ENCODE measurements around the gene LIF. TPM values are rescaled to one million over a fixed set of nuclear protein-coding genes. Genes with fewer than 3 reads are reported as not detected.

Gene LIF
- polyA plus RNA-seq (2011; rRNA removed) (54.5 and 64.7 TPM in 2 replicates), polyA plus RNA-seq (2017; fragmentation: RNase III; extraction: RNeasy Plus Mini Kit Qiagen cat#74134 plus additional on column Dnase treatment) (40.7 to 49.3 TPM (median 44.3 TPM) in 3 replicates), polyA minus RNA-seq (2011; rRNA and poly(A)+ RNA removed) (62.7 and 126 TPM in 2 replicates)
- polyA plus RNA-seq (2012; cell fraction: cytosol; rRNA removed): 53.0 and 70.6 TPM in 2 replicates
- 279 and 384 TPM in 2 replicates for polyA plus RNA-seq (2012; cell fraction: nucleus; rRNA removed)

- ChIA-PET CTCF (interaction anchor here (1.0 to 1.4 kb wide), 2 partner anchors 9 to 12 kb away, joined by 3 read pairs; no protein-coding TSS in a partner anchor), POLR2A (interaction anchor here (0.6 kb wide), 1 partner anchor 41 kb away, joined by 3 read pairs; no protein-coding TSS in a partner anchor)
- H3K4me3 ChIP-seq: no peak within 1 kb of the TSS
- FAIRE-seq (no peak), ATAC-seq (no peak), DNase-seq (ENCODE audit: low read depth in 1 of 2, low spot score in 1 of 2) (no peak)
- peak within 1 kb of the TSS; percentile 99 to 100 for H3K27ac ChIP-seq
- WGBS (ENCODE audit: missing lambda C conversion rate): 90% methylated on average over 41 of the region's 64 CpGs
- no peaks in the 10 kb centered on the region for H3K9me3 ChIP-seq
- TF ChIP-seq JUNB (IDR thresholded peaks at IDR 0.05) (no peak), POLR2AphosphoS2 (conservative IDR thresholded peaks at IDR 0.05; ENCODE audit: low read length) (0 out of 2 replicates have a peak, but pooled peaks have one; percentile 36)
- TF ChIP-seq, protein P1, sequence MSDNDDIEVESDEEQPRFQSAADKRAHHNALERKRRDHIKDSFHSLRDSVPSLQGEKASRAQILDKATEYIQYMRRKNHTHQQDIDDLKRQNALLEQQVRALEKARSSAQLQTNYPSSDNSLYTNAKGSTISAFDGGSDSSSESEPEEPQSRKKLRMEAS (IDR thresholded peaks at IDR 0.05): 0 out of 2 replicates have a peak, but pooled peaks have one; percentile 10
- peak within 1 kb of the TSS; percentile 99 for H3K4me2 ChIP-seq
- H3K4me1 ChIP-seq: peaks cover 100% of the 10 kb centered on the region
These were observed at the start of gene LIF for GRCh38 chr22:30245985-30246813. Gene LIF, minus strand, starts transcription at chr22:30246759. Its CDS starts 64 bp downstream, at chr22:30246695.

DNA sequence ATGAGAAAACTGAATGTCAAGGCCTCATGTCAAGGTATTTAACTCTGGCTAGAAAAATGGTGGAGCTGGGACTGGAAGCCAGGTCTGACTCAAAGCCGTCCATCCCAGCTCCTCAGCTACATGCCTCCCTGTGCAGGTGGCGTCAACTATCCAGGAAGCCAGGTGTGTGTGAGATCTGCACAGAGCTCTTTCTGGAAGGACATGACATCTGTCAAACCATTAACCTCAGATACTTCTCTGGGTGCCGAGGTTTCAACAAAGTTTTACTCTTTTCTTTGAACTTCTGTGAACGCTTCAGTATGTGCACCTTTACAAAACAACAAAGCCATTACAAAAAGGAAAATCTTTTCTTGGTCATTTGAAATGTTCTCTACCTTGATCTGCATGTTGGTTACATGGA, 49.8 kb upstream of the LIF start:
- ATAC-seq: no peak

DNA sequence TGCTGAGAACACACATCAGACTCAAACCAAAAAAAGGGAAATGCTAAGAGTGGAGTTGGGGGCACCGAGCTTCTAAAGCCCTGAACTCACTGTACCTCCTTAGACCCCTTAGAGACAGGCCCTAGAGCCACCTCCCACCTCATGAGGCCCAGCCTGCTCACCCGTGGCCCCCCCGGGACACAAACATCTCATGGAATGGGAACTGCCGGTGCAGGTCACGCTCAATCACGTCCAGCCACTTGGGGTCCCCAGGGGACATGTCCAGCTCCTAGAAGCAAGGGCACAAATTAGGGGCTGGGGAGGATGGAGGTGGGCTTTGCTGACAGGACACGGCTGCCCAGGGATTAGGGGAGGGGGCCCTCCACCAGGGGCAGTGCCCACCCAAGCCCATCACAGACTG, 49.0 kb upstream of the LIF start:
- FAIRE-seq (no peak), ATAC-seq (no peak), DNase-seq (ENCODE audit: low read depth in 1 of 2, low spot score in 1 of 2) (no peak)
- ChIA-PET POLR2A (interaction anchor here (0.8 kb wide), 1 partner anchor 26 kb away, joined by 3 read pairs; no protein-coding TSS in a partner anchor), CTCF (interaction anchor here (1.3 to 3.5 kb wide), 4 partner anchors 8 to 188 kb away, joined by 3 to 12 read pairs (median 5); no protein-coding TSS in a partner anchor)
- H3K4me2 ChIP-seq: no peak overlapping the region
- H3K27ac ChIP-seq: no peak overlapping the region
- no peak overlapping the region for H3K4me3 ChIP-seq
- 84% methylated on average over 7 of the region's 7 CpGs for WGBS (ENCODE audit: missing lambda C conversion rate)
- H3K4me1 ChIP-seq: peaks cover 6% of the 10 kb centered on the region; the same call in 2 of the 3 replicates
- TF ChIP-seq KDM5A (IDR thresholded peaks at IDR 0.05) (no peak), RFX5 (IDR thresholded peaks at IDR 0.05) (no peak), SMC3 (IDR thresholded peaks at IDR 0.05) (no peak), ZFP36 (IDR thresholded peaks at IDR 0.05; ENCODE audit: borderline replicate concordance, partially characterized antibody) (no peak), NPAS2 (CRISPR knock-in tag; IDR thresholded peaks at IDR 0.05; ENCODE audit: borderline replicate concordance) (no peak), RARB (CRISPR knock-in tag; IDR thresholded peaks at IDR 0.05) (no peak), RCOR1 (IDR thresholded peaks at IDR 0.05; ENCODE audit: low read depth, low read length) (no peak), MAFK (IDR thresholded peaks at IDR 0.05; ENCODE audit: partially characterized antibody) (no peak), CBX2 (IDR thresholded peaks at IDR 0.05; ENCODE audit: borderline replicate concordance, low read depth) (no peak), POLR2AphosphoS2 (conservative IDR thresholded peaks at IDR 0.05; ENCODE audit: low read length) (no peak), EP300 (IDR thresholded peaks at IDR 0.05) (no peak), JUNB (IDR thresholded peaks at IDR 0.05) (no peak), BHLHE40 (IDR thresholded peaks at IDR 0.05; ENCODE audit: low read depth, low read length) (no peak), SREBF2 (IDR thresholded peaks at IDR 0.05) (no peak)
- TF ChIP-seq, protein P2, sequence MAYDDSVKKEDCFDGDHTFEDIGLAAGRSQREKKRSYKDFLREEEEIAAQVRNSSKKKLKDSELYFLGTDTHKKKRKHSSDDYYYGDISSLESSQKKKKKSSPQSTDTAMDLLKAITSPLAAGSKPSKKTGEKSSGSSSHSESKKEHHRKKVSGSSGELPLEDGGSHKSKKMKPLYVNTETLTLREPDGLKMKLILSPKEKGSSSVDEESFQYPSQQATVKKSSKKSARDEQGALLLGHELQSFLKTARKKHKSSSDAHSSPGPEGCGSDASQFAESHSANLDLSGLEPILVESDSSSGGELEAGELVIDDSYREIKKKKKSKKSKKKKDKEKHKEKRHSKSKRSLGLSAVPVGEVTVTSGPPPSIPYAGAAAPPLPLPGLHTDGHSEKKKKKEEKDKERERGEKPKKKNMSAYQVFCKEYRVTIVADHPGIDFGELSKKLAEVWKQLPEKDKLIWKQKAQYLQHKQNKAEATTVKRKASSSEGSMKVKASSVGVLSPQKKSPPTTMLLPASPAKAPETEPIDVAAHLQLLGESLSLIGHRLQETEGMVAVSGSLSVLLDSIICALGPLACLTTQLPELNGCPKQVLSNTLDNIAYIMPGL (CRISPR knock-in tag; IDR thresholded peaks at IDR 0.05; ENCODE audit: borderline replicate concordance): no peak
- no peaks in the 10 kb centered on the region for H3K9me3 ChIP-seq

More for the DNA sequence above, 49.8 kb upstream of the LIF start:
- FAIRE-seq (no peak), DNase-seq (ENCODE audit: low read depth in 1 of 2, low spot score in 1 of 2) (no peak)
- ChIA-PET POLR2A (no interaction called here), CTCF (interaction anchor here (1.3 to 3.5 kb wide), 4 partner anchors 9 to 188 kb away, joined by 3 to 12 read pairs (median 5); no protein-coding TSS in a partner anchor)
- H3K27ac ChIP-seq: no peak overlapping the region
- WGBS (ENCODE audit: missing lambda C conversion rate): 95% methylated on average over 4 of the region's 4 CpGs
- no peak overlapping the region for H3K4me2 ChIP-seq
- H3K4me3 ChIP-seq: no peak overlapping the region
- TF ChIP-seq PBX3 (IDR thresholded peaks at IDR 0.05): no peak
- no peaks in the 10 kb centered on the region for H3K9me3 ChIP-seq
- no peaks in the 10 kb centered on the region for H3K4me1 ChIP-seq

Measured in A549 (cell line).